OCI-LY7 (cell line): Measurements from ENCODE around the gene IFRD2.

Source experiments
- CTCF ChIP-seq: fragments of 200-600 bp; sonication (generic); conservative IDR thresholded peaks from 2 replicates; pipeline ENCODE4 v1.5.1; 2014; ENCODE audit warnings: mild to moderate bottlenecking, antibody characterized with exemption, low read length, moderate library complexity, mixed read lengths
- EZH2phosphoT487 ChIP-seq: fragments of 200-600 bp; sonication (generic); IDR thresholded peaks from 2 replicates; pipeline ENCODE4 v1.6.1; 2018; ENCODE audit warnings: low read depth, borderline replicate concordance, mild to moderate bottlenecking, mixed run types, antibody characterized with exemption, low read length, moderate library complexity, mixed read lengths

DNA sequence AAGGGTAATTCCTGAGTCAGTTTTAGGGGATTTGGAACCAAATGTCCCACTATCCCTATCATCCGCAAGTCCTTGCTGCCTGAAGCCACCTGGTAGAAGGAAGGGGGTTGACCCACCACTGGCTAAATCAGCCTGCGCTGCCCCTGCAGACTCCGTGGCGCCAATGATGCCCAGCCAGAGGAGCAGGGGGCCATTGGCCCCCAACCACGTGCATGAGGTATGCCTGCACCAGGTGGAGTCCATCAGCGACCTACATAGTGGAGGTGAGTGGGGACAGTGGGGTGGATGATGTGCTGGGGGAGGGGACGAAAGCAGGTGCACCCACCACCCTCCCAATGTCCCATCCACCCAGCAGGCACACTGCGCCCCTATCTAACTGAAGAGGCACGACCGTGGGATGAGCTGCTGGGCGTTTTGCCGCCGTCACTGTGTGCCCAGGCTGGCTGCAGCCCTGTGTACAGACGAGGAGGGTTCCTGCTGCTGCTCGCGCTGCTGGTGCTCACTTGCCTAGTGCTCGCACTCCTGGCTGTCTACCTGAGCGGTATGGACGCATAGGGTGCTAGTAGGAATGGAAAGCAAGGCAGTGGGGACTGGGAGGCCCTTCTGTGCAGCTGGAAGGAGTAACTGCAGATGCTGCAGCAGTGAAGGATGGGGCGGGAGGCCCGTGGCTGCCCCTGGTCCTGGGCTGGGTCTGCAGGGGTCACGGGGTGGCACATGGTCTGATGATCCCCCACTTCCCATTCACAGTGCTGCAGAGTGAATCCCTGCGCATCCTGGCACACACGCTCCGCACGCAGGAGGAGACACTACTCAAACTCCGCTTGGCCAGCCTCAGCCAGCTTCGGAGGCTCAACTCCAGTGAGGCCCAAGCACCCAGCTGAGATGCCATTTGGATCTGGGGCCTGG is 5.7 kb downstream of the IFRD2 start:
- TF ChIP-seq EZH2phosphoT487 (no peak), CTCF (no peak)
